A673 (cell line): ENCODE results near the gene MAP2.

Experiments
- EZH2 ChIP-seq: fragments of 200-600 bp; sonication (generic); IDR thresholded peaks from 2 replicates; pipeline ENCODE4 v1.6.1; 2017; ENCODE audit warnings: borderline replicate concordance, low read depth, mild to moderate bottlenecking, mixed read lengths, antibody characterized with exemption, low read length; ENCODE audit not compliant: poor library complexity, severe bottlenecking
- TF ChIP-seq, protein P1 (sequence below): fragments of 300-800, 200-600 bp; sonication (generic); conservative IDR thresholded peaks from 2 replicates; pipeline ENCODE4 v1.5.1; 2017; ENCODE audit warnings: low read depth, mild to moderate bottlenecking, antibody characterized with exemption, low read length, moderate library complexity, mixed read lengths

DNA sequence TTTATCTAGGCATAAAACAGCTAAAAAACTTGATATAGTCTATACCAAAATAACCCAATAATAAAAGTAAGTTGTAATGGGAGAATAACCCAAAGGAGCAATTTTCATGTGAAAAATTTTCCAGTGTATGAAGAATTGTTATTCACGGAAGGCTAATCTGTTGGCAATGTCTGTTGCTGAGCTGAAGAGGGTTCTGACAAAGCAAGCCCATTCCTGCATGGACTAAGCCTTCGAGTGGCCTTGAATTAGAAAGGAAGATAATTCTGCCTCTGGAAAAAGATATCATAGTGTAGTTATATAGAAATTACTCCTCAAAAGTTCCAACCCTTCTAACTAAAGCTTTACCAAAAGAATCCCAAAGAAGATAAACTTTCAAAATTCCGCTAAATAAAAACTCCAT, 101.5 kb downstream of the MAP2 start:
- TF ChIP-seq EZH2 = no peak
- TF ChIP-seq, protein P1, sequence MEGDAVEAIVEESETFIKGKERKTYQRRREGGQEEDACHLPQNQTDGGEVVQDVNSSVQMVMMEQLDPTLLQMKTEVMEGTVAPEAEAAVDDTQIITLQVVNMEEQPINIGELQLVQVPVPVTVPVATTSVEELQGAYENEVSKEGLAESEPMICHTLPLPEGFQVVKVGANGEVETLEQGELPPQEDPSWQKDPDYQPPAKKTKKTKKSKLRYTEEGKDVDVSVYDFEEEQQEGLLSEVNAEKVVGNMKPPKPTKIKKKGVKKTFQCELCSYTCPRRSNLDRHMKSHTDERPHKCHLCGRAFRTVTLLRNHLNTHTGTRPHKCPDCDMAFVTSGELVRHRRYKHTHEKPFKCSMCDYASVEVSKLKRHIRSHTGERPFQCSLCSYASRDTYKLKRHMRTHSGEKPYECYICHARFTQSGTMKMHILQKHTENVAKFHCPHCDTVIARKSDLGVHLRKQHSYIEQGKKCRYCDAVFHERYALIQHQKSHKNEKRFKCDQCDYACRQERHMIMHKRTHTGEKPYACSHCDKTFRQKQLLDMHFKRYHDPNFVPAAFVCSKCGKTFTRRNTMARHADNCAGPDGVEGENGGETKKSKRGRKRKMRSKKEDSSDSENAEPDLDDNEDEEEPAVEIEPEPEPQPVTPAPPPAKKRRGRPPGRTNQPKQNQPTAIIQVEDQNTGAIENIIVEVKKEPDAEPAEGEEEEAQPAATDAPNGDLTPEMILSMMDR = no peak
